Astrocyte of the cerebellum (primary cell): Measurements from ENCODE around the gene IPO7.

Experiments used
- DNase-seq: peaks from one replicate; pipeline ENCODE4 v3.0.0-alpha.2; 2011; ENCODE audit warnings: low read depth
- H3K4me3 ChIP-seq: 2 replicates; pipeline ENCODE4 v1.5.1; 2011; ENCODE audit warnings: mild to moderate bottlenecking, low read depth, low read length, moderate library complexity
- in situ Hi-C: cut with HindIII; loops from 2 replicates; pipeline ENCODE4 v1.10.0; 2017; ENCODE audit warnings: low sequenced_read_pairs
- TF ChIP-seq, protein P1 (sequence below): IDR thresholded peaks from 2 replicates; pipeline ENCODE4 v1.5.1; 2012; ENCODE audit warnings: low read length, low read depth, moderate library complexity, mild to moderate bottlenecking; ENCODE audit errors: missing control alignments

IPO7 gene

DNA sequence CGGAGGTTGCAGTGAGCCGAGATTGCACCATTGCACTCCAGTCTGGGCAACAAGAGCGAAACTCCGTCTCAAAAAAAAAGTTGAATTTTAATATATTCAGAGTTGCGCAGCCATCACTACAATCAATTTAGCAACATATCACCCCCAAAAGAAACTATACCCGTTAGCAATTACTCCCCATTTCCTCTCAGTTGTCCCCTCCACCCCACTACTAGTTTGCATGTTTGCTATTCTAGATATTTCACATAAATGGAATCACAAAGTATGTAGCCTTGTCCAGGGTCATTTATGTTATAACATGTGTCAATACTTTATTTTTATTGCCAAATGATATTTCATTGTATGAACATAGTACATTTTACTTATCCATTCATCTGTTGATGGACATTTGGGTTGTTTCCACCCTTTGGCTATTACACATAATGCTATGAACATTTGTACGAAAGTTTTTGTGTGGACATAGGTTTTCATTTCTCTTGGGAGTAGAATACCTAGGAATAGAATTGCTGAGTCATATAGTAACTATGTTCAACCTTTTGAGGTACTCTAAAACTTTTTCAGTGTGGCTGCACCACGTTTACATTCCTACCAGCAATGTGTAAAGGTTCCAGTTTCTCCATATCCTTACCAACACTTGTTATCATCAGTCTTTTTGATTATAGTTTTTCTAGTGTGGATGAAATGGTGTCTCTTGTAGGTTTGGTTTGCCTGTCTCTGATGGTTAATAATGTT, 78.5 kb downstream of the IPO7 start:
- TF ChIP-seq, protein P1, sequence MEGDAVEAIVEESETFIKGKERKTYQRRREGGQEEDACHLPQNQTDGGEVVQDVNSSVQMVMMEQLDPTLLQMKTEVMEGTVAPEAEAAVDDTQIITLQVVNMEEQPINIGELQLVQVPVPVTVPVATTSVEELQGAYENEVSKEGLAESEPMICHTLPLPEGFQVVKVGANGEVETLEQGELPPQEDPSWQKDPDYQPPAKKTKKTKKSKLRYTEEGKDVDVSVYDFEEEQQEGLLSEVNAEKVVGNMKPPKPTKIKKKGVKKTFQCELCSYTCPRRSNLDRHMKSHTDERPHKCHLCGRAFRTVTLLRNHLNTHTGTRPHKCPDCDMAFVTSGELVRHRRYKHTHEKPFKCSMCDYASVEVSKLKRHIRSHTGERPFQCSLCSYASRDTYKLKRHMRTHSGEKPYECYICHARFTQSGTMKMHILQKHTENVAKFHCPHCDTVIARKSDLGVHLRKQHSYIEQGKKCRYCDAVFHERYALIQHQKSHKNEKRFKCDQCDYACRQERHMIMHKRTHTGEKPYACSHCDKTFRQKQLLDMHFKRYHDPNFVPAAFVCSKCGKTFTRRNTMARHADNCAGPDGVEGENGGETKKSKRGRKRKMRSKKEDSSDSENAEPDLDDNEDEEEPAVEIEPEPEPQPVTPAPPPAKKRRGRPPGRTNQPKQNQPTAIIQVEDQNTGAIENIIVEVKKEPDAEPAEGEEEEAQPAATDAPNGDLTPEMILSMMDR: no peak
- in situ Hi-C loops: no loop called here
- H3K4me3 ChIP-seq: no peak overlapping the region
- DNase-seq: no peak

DNA sequence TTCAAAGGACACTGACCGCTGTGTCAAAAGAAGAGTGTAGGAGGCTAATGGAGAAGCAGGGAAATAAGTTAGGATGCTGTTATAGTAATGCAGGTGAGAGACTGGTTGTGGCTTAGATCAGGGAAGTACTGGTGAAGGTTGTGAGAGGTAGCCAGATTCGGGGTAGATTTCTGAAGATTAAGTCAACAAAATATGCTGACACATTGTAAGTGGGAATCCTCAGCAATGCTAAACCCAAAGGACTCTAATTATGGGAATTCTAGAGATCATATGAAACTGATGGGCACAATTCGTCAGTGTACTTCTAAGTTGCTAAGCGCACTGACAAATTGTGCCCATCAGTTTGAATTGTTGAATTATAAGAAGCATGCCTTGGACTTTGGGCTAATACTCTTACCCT, 86.3 kb downstream of the IPO7 start:
- TF ChIP-seq, protein P1: no peak
- no peak for DNase-seq
- H3K4me3 ChIP-seq: no peak overlapping the region
- in situ Hi-C loops: loop anchor here (5.0 kb wide), 1 partner anchor 73 kb away; no protein-coding TSS in a partner anchor

DNA sequence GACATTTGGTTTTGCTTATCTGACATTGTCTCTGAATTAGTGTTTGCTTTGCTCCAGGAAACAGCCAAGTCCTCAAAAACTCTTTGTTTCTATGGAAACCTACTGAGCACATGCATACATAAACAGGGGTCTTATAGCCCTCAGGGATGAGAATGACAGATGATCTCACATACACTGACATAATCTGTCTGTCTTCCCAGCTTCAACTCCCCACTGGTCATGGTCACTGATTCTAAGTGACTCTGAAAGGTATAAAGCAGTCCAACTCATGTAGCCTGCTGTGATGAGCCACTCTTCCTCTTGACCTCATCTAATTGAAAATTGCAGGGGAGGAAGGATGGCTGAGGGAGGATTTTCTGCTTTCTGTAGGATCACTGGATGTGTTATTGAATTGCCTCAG, 89.0 kb downstream of the IPO7 start:
- TF ChIP-seq, protein P1: no peak
- H3K4me3 ChIP-seq: no peak overlapping the region
- in situ Hi-C loops: loop anchor here (5.0 kb wide), 1 partner anchor 76 kb away; no protein-coding TSS in a partner anchor
- no peak for DNase-seq

DNA sequence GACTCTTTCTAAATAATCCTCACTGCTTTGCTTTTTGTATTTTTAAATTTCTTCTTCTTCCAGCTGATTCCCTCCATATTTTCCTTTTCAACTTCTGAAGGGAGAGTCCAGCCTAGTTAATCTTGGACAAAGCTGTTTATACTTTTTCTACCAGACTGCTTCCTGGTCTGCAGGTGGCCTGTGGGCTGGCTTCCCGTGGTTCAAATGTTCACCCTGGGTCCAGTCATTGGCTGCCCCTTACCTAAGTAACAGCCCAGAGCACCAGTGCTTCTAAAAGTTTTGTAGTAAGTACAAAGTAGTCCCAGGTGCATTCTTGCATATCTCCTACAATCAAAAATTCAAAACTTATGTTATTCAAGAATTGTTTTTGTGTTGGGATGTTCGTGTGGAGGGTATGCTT, 95.4 kb downstream of the IPO7 start:
- no peak overlapping the region for H3K4me3 ChIP-seq
- TF ChIP-seq, protein P1: no peak
- in situ Hi-C loops: no loop called here
- DNase-seq: no peak

DNA sequence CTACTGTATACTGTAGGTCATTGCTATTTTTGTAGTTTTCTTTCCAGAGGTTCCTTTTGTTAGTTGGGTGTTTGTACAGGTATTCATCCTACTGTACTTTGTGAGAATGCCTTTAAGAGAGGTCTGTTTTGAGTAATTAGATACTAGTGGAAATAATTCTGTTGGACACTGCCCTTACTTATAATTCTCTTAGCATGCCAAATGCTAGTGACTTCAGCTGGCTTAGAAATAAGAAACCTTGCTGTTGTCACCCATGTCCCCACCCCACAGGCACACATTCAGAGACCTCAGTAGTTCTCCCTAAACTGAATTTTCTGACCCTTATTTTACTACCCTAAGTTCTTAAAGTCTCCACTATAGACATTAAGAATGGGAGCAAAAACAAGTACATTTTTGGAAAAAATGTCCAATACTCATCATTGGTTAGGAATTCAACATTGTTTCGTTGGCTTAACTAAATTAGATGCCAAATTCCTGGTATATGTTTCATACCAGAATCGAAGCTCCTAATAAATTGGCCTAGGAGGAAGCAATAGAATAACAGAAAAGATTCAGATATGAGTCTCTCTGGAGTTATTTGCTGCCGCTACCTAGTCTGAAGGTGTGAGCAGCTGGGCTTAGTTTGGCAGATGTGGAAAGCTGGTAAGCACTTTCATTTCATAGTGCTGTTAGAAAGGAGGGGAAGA, 104.8 kb downstream of the IPO7 start:
- in situ Hi-C loops: no loop called here
- no peak overlapping the region for H3K4me3 ChIP-seq
- peak; percentile 38 for DNase-seq
- TF ChIP-seq, protein P1: no peak

DNA sequence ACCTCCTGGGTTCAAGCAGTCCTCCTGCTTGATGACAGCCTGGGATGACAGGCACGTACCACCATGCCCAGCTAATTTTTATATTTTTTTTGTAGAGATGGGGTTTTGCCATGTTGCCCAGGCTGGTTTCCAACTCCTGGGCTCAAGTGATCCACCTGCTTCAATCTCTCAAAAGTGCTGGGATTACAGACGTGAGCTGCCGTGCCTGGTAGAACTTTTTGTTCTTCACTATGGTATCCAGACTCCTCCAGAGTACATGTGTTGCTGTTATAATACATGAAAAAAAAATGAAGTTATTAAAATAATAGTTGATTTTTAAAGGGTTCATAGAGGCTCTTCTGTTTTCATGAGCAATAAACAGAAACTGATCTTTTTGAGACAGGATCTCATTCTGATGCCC, 105.9 kb downstream of the IPO7 start:
- TF ChIP-seq, protein P1: no peak
- DNase-seq: no peak
- H3K4me3 ChIP-seq: no peak overlapping the region
- in situ Hi-C loops: no loop called here
